ENCODE measurements around the gene SPCS3. TPM values are rescaled to one million over a fixed set of nuclear protein-coding genes. Genes with fewer than 3 reads are reported as not detected.
A peak's percentile ranks its signal among the peaks of the same experiment; 100 is the strongest.

Gene SPCS3
- total RNA-seq, 3 donors from 2014 or later: 53.1 to 80.2 (median 75.1) TPM

- Histone ChIP-seq H3K9me3 (no peaks in the 10 kb centered on the region), H3K4me1 (no peaks in the 10 kb centered on the region), H3K36me3 (no peaks in the 10 kb centered on the region), H3K4me3 (no peak overlapping the region), H3K27me3 (no peaks in the 10 kb centered on the region), H3K27ac (no peak overlapping the region)
- TF ChIP-seq CTCF (IDR thresholded peaks at IDR 0.05) (no peak), POLR2AphosphoS5 (IDR thresholded peaks at IDR 0.05) (no peak), POLR2A (IDR thresholded peaks at IDR 0.05) (no peak)
- intact Hi-C loops (cut with DNase I; ENCODE audit: low total_unique reads): no loop called here
- no peak for DNase-seq (ENCODE audit: low spot score in 2 of 2)
These were observed 39.8 kb downstream of the SPCS3 start for GRCh38 chr4:176359590-176359989.

- Histone ChIP-seq H3K4me1 (no peaks in the 10 kb centered on the region), H3K27ac (no peak overlapping the region), H3K27me3 (no peaks in the 10 kb centered on the region), H3K4me3 (no peak overlapping the region), H3K36me3 (no peaks in the 10 kb centered on the region), H3K9me3 (no peaks in the 10 kb centered on the region)
- TF ChIP-seq CTCF (IDR thresholded peaks at IDR 0.05): no peak
- TF ChIP-seq POLR2AphosphoS5 (IDR thresholded peaks at IDR 0.05): no peak
- TF ChIP-seq POLR2A (IDR thresholded peaks at IDR 0.05): no peak
- intact Hi-C loops (cut with DNase I; ENCODE audit: low total_unique reads): no loop called here
- DNase-seq (ENCODE audit: low spot score in 2 of 2): no peak
These were observed 40.7 kb downstream of the SPCS3 start for GRCh38 chr4:176360446-176360845.

- TF ChIP-seq CTCF (IDR thresholded peaks at IDR 0.05) (no peak), POLR2A (IDR thresholded peaks at IDR 0.05) (no peak), POLR2AphosphoS5 (IDR thresholded peaks at IDR 0.05) (no peak)
- H3K9me3 ChIP-seq: peaks cover 0 to 17% of the 10 kb centered on the region in 2 donors
These were observed 43.3 kb downstream of the SPCS3 start for GRCh38 chr4:176363072-176363471.

GRCh38 chr4:176367771-176368465 is 48.2 kb downstream of the SPCS3 start:
- peaks cover 0 to 17% of the 10 kb centered on the region in 2 donors for H3K9me3 ChIP-seq
- intact Hi-C loops (cut with DNase I; ENCODE audit: low total_unique reads): no loop called here
- no peak for DNase-seq (ENCODE audit: low spot score in 2 of 2)
- no peak for TF ChIP-seq POLR2A (IDR thresholded peaks at IDR 0.05)
- no peak for TF ChIP-seq CTCF (IDR thresholded peaks at IDR 0.05)
- no peak for TF ChIP-seq POLR2AphosphoS5 (IDR thresholded peaks at IDR 0.05)
- no peak overlapping the region for H3K4me3 ChIP-seq
- H3K4me1 ChIP-seq: no peaks in the 10 kb centered on the region
- no peaks in the 10 kb centered on the region for H3K27me3 ChIP-seq
- no peak overlapping the region for H3K27ac ChIP-seq
- H3K36me3 ChIP-seq: no peaks in the 10 kb centered on the region

More at GRCh38 chr4:176363072-176363471, 43.3 kb downstream of the SPCS3 start:
- Histone ChIP-seq H3K4me3 (no peak overlapping the region), H3K36me3 (no peaks in the 10 kb centered on the region), H3K27me3 (no peaks in the 10 kb centered on the region), H3K27ac (no peak overlapping the region), H3K4me1 (no peaks in the 10 kb centered on the region)
- intact Hi-C loops (cut with DNase I; ENCODE audit: low total_unique reads): no loop called here
- DNase-seq (ENCODE audit: low spot score in 2 of 2): no peak

GRCh38 chr4:176376032-176376614 is 56.4 kb downstream of the SPCS3 start:
- TF ChIP-seq POLR2AphosphoS5 (IDR thresholded peaks at IDR 0.05): no peak
- peak in 1 of 3 donors; percentile 37 for TF ChIP-seq CTCF (IDR thresholded peaks at IDR 0.05)
- Histone ChIP-seq H3K27ac (no peak overlapping the region), H3K4me1 (no peaks in the 10 kb centered on the region), H3K36me3 (no peaks in the 10 kb centered on the region), H3K27me3 (no peaks in the 10 kb centered on the region), H3K9me3 (no peaks in the 10 kb centered on the region), H3K4me3 (no peak overlapping the region)
- no peak for DNase-seq (ENCODE audit: low spot score in 2 of 2)
- intact Hi-C loops (cut with DNase I; ENCODE audit: low total_unique reads): loop anchor here (10.0 kb wide), 1 partner anchor 669 kb away; no protein-coding TSS in a partner anchor
